NCI-H1417 (cell line): ENCODE measurements around the gene SLC38A3.
A peak's percentile ranks its signal among the peaks of the same experiment; 100 is the strongest.
"Not testable (repeated sequence)": the region's sequence is repeated elsewhere in the genome, so short reads cannot be mapped to it uniquely, and the experiment has no call there.

Source experiments
- DNase-seq, 3 experiments: peaks; one replicate each; lab custom pipeline; 2025; lab: John Stamatoyannopoulos, UW

Gene SLC38A3

DNA sequence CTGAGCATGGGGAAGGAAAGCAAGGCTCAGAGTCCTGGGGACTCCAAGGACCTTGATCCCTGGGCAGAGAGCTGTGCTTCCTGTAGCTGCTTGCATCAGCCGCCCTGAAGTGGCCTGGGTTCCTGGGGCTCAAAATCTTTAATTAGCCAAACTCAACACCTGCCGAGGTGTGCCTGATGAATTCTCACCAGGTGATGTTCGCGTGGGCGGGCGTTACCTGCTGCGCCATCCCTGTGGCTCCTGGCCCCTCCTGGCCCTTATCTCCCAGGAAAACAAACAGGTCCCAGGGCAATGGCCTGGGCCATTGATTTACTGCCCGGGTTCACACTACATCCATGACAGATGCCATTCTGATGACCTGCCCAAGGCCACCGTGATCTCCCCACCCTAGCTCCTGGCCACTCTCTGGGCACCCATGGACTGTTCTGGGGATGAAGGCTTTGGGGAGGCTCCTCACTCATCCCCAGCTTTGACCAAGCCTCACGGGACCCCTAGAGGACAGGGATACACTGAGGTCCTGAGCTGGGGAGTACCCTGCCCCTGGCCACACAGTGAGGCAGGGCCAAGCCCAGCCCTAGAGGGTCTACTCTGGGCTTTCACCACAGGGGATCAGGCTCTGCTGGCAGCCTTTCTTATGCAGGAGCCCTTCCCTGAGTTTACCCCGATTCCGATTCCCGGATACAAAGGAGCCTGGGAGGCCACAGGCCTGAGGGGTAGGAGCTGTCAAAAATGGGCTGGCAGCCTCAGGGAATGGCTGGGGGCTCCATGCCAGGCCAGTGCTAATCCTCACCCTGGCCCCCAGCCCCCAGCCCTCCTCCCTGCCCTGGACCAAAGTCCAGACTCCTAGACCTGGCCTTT lies 5.7 kb downstream of the SLC38A3 start:
- peak in 2 of 3 experiments; percentile 23 to 58 for DNase-seq

DNA sequence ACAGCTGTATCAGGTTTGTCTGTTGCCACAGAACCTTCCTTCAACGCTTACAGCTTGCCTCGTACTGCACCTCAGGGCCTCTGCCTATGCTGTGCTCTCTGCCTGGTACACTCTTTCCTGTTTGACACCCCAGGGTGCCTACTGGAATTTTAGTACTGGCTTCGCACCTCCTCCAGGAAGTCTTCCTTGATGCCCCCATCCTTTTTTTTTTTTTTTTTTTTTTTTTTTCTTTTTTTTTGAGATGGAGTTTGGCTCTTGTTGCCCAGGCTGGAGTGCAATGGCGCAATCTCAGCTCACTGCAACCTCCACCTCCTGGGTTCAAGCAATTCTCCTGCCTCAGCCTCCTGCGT lies 6.3 kb downstream of the SLC38A3 start:
- not testable (repeated sequence) for DNase-seq

DNA sequence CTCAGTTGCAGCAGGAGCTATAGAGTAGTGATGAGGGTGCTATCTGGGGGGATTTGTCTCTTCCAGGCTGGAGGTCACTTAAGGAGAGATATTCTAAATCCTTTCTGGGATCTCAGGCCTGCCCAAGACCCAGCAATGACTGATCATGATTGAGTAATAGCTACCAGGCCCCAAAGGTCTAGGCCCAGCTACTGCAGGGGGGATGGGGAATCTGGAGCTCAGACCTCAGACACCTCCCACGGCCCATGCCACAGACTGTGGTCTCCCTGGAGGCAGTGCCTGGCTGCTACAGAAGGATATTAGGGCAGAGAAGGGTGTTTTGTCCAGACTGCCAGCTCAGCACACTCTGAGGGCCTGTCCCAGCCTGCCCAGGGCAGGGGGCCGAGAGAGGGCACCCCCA lies 6.9 kb downstream of the SLC38A3 start:
- DNase-seq = no peak

DNA sequence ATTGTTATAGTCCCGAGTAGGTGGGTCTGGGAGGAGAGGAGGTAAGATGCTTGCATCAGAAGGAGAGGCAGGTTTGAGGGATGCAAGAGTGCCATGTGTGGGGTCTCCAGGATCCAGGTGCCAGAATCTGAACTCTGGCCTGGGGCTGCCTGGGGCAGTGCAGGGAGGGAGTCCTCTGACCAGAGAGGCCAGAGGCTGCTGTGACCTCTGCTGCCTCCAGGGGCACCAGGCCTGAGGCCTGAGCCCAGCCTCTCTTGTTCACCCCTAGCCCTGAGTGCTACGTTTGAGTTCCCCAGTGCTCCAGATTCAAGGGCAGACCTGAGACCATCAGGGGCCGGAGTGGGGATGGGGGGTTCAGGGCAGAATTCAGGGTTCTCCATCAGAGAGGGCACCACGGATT lies 7.4 kb downstream of the SLC38A3 start:
- DNase-seq = no peak

DNA sequence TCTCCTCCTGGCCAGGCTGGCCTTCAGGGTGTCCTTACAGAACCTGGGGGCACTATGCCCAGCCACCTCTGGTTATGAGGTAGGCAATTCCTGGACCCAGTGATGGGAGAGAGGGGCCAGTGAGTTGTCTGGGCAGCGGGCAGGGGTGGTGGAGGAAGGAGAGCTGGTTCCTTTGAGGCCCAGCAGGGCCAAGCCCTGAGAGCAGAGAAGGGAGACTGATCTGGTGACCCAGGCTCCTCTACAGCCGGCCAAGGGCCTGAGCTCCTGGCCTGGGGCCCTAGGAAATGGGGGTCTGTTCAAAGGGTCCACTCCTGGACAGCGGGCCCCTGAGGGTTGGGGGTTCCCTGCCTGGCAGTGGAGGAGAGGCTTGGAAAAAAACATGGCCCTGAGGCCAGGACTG lies 7.9 kb downstream of the SLC38A3 start:
- DNase-seq = no peak

DNA sequence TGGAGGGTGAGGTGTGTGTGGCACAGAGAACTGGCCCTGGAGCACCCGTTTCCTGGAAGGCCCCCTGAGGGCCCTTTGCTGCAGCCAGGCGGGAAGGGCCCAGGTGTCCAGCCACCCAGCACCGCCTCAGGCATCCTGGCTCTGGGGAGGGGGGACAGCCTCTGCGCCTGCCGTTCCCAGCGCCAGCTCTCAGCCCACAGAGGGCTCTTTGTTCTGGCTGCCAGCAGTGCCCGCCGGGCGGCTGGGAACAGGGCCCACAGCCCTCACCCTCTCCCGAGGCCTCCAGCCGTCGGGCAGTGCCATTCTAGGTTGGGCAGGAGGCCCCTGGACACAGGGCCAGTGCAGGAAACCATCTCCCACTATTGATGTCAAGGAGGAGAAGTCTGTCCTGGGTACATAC lies 8.3 kb downstream of the SLC38A3 start:
- DNase-seq = peak in 1 of 3 experiments; percentile 23

DNA sequence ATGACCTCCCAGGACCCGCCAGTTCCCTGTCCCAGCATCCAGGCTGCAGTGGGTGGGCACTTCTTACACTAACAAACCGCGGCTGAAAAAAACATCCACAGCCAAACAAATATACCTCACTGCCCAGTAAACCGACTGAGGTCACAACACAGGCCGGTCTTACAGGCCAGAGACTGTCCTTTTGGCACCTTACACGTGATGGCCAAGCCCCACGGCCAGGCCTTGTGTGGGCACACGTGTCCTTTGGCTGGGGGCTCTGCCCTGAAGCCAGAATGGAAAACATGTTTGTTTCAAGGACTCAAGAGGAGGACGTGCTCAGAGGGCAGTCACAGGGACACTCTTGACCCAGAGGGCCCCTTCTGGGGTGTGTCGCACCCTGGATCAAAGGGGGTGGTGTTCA lies 9.8 kb downstream of the SLC38A3 start:
- no peak for DNase-seq

DNA sequence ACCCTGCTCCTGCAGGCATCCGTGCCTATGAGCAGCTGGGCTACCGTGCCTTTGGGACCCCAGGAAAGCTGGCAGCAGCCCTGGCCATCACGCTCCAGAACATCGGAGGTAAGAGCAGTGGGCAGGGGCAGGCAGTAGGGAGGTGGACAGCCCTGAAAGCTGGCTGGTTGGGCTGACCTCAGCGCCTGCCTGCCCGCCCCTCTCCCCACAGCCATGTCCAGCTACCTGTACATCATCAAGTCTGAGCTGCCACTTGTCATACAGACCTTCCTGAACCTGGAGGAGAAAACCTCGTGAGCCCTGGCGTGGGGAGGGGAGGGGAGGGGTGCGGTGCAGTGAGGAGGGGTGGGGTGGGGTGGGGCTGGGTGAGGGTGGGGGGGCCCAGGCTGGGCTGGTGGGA lies 10.5 kb downstream of the SLC38A3 start:
- no peak for DNase-seq

DNA sequence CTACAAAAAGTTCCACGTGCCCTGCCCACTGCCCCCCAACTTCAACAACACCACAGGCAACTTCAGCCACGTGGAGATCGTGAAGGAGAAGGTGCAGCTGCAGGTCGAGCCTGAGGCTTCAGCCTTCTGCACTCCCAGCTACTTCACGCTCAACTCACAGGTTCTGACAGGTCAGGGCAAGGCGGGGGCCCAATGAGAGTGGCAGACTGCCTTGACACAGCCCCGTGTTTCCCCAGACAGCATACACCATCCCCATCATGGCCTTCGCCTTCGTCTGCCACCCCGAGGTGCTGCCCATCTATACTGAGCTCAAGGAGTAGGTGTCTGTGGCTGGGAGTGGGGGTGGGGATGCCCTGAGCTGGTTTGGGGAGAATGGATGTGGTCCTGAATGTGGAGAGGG lies 12.6 kb downstream of the SLC38A3 start:
- DNase-seq = no peak

DNA sequence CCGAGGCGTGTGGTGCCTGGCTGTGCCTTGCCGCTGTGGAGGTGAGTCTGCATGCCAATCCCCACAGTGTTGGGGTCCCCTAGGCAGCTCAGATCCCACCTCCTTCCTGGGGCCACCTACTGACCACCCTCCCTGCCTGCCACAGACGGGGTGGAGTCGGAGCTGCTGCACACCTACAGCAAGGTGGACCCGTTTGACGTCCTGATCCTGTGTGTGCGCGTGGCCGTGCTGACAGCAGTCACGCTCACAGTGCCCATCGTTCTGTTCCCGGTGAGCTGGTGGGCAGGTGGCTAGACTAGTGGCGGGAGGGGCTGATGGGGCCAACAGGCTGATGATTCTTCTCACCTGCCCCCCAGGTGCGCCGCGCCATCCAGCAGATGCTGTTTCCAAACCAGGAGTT lies 13.4 kb downstream of the SLC38A3 start:
- no peak for DNase-seq

DNA sequence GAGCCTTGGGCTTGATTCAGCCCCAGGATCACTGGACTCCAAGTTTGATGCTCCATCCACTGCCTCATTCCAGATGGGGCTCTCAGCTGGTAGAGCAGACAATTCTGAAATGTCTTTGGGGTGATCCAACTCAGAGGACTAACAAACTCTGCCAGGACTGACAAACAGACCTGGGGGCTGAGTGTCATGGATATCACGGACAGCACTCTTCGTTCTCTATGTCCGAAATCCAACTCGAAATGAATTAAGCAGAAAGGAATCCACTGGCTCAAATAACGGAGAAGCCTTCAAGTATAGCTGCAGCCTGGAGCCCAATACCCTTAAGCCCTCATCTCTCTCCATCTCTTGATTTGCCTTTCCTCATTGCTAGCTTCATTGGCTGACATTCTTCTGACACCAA lies 14.2 kb downstream of the SLC38A3 start:
- DNase-seq = no peak

DNA sequence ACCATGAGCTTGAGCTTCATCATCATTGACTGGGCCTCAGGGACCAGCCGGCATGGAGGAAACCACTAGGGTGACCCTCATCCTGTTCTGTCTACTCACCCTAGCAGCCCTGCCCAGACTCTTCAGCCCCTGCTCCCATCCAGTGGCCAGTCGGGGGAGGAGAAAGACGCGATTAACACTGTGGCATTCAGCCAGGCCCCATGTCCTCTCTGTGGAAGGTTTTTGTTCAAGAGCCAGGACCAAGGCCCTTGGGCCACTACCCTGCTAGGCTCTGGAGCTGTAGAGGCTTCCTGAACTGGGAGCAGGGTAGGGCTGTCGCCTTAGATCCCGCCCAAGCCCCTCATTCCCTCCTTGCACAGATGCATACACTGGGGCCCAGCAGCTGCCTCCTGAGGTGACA lies 15.0 kb downstream of the SLC38A3 start:
- no peak for DNase-seq

DNA sequence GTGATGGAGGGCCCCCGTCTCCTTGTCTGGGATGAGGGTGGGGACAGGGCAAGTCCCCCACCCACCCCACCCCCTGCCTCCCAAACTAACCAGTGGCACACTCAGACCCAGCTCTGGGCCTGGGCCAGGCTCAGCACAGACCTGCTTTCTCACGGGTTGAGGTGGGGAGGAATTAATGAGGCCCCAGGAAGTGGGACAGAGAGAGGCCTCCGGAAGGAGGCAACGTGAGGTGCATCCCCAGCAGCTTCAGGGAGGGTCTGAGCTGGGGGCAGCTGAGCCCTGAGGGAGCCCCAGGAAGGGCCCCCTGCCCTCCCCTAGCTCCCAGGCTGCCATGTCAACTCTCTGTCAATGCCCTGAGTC lies 16.0 kb downstream of the SLC38A3 start:
- no peak for DNase-seq

DNA sequence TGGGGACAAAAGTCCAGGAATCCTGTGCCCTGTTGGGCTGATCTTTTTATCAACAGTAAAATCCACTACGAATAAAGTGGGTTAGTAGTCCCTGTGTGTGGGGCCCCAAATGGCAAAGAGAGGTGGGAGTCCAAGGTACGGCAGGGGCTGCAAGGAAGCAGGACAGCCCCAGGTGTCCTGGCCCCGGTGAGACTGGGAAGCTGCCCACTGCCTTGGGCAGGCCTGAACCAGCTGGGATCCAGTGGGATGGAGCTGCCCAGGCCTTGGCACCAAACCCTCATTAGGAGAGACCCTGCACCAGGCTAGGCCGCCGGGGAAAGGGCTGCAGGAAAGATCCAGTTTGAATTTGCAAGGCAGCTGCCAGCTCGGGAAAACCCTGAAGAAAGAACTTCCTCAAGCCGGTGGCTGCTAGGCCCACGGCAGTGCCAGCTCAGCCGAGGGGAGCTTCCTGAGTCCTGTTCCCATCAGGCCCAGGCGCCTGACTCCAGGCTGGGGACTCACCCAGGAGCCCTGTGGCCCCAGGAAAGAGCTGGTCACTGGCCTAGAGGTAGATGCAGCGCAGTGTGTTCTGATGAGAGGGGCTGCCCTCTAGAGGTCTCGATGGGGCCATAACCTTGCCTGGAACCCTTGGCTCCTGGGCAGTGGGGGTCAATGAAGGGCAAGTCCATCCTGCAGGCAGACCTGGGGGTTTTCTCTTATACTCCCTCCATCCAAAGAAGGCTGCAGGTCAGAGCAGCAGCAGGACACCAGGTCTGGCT lies 16.5 kb downstream of the SLC38A3 start:
- DNase-seq = no peak

DNA sequence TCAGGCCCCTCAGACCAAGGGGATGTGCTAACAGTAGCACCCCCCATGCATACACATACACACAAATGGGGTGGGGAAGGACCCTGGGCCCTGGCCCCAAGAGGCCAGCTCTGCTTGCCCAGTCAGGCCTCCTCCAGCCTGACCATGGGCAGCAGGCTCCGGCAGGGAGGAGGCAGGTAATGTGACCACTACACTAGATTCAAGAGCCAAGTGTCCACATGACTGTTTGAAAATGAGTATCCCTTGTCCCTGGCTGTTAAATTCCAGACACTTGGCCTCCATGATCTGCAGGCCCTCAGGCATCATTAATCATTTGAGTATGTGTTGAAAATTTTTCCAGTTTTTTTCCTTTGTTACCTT lies 17.1 kb downstream of the SLC38A3 start:
- no peak for DNase-seq

DNA sequence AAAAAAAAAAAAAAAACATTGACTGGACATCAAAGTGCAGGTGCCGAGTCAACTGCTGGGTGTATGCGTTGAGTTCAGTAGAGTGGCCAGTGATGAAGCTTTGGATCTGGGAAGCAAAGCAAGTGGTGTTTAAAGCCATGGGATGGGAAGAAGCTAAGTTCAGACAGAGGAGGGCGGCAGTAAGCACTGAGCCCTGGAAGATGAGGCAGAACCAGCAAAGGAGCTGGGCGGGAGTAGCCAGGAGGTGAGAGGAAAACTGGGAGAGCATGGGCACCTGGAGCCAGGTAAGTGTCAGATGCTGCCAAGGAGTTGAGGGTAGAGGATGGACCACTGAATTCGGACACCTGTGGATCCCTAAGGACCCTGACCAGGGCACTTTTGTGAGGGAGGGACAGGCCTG lies 19.6 kb downstream of the SLC38A3 start:
- no peak for DNase-seq

DNA sequence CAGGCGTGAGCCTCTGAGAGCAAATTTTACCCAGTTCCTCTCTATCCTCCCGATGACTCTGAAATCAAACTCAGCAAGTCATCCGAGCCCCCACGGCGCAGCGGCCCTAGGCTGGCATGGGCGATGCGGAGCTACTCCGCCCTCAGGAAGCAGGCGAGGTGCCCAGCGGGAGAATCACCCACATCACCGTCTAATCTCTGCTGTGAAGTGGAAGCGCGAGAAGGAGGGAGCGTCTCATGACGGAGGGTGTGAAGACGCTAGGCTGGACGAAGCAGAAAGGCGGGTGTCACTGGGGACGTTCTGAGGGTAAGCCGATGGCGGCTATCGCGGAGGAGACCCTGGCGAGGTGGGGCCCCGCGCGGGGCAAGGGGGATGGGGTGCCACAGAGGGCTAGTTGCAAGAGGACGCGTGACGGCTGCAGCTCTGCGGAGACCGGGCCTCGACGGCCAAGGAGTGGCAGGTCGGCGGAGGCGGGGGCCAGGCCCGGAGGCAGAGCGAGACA lies 21.9 kb downstream of the SLC38A3 start:
- peak in 2 of 3 experiments; percentile 74 to 76 for DNase-seq

DNA sequence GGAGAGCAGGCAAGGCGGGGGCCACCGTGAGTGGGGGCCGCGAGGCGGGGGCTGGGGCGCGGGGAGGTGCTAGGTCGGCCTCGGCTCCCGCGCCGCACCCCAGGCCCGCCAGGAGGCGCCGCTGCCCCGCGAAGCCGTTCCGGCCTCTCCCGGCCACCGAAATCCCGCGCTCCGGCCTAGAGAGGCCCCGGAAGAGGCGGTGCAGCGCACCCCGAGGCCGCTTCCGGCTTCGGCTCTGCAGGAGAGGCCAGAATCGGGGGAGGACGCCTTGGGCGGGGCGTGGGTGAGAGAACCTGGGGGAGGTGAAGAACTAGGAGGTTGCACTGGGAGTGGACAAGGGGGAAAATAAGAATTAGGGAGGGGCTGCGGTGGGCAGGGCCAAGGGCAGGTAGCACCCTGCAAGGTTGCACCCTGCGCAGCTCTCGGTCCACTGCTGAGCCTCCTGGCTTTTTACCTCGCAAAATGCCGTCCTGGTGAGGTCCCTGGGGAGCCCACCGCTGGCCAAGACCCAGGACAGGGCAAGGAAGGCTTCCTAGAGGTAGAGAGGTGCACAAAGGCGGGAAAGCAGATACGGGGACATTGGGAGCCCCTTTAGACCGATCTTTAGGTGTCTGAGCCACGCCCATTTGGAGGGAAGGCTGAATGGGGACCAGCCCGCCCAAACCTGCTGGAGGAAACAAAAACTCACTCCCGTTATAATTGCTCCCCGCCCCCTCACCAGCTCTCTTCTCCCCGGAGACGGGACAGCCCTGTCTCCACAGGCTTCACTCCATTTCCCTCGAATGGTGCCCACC lies 22.5 kb downstream of the SLC38A3 start:
- peak; percentile 89 to 93 (median 93) for DNase-seq

DNA sequence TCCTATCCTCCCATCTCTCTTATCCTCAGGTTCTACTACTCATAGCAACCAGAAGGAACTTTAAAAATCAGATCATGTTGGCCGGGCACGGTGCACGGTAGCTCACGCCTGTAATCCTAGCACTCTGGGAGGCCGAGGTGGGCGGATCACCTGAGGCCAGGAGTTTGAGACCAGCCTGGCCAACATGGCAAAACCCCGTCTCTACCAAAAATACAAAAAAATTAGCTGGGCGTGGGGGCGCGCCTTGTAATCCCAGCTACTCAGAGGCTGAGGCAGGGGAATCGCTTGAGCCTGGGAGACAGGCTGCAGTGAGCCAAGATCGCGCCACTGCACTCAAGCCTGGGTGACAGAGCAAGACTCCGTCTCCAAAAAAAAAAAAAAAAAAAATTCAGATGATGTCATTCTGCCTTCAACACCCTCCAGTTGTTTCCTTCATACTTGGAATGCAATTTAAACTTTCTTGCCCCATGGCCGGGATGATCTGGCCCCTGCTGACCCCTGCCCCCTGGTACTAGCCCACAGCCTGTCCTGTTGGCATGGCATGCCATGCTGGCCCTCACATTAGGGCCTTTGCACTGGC lies 23.2 kb downstream of the SLC38A3 start:
- DNase-seq = not testable (repeated sequence)

DNA sequence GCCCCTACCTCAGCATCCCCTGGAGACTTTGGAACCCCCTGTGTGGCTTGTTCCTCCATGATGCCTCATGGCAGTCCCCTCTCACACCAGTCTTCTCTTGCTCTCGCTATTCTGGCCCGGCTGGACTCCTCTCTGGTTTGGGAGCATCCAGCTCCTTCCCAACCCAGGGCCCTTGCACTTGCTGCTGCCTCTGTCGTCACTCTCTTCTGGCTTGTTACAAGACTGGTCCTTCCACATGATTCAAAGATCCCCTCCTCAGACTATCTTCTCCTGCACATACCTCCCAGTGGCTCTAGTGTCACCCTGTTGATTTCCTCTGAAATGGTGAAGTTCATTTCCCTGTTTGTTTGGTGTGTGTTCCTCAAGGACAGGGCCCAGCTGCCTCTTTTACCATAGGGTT lies 24.4 kb downstream of the SLC38A3 start:
- no peak for DNase-seq

DNA sequence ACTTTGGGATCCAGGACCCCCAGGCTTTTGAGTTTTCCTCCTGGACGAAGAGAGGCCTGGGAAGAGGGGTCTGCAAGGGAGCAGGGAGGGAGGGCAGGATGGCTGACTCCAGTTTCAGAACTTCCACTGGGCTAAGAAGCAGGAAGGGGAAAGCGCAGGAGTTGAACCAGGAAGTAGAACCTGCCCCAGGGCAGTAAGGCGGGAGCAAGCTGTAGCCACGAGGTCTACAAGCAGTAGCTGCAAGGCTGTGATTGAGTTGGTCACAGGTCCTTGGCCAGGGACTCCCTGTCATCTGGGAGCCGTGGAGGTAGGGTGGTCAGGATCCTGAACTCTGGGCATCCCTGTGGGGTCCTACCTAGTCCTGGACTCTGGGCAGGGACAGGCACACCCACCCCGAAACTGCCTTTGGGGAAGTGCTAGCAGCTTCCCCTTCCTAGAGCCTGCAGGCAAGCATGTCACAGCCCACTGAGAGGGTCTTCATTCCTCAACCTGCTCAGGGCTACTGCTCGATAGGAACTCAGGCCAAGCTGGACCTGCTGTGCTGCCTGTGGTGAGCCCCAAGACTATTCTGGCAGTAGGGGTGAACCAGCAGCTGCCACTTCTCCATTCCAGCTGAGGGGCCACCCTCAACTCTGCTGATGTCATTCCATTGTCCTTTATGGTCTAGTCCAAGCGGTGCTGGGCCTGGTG lies 25.2 kb downstream of the SLC38A3 start:
- DNase-seq = no peak

DNA sequence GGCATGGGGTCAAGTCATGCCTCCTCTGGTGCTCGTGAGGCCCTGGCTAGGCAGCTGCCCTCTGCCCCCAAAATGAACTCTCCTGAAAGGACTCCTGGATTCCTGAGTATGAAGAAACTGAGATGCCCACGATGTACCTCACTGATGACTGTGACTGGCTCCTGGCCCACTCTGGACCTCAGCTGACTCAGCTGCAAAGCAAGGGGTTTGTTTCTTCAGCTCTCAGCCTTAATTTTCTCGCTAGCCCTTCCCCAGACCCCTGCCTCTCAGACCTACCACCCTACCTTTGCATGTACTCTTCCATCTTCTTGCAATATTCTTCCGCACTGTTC lies 25.7 kb downstream of the SLC38A3 start:
- DNase-seq = no peak
